Tibial nerve (tissue), 4 donors: ENCODE results near the gene CHRDL2. TPM values are rescaled to one million over a fixed set of nuclear protein-coding genes. Genes with fewer than 3 reads are reported as not detected.

Source experiments
- DNase-seq, 2 donors: peaks; one replicate each; pipeline ENCODE4 v3.0.0-alpha.2; 2019; ENCODE audit warnings: low spot score in 2 of 2
- H3K27ac ChIP-seq, 4 donors: fragments of 200-600 bp; sonication (generic) in 3 of 4; one replicate each; pipeline ENCODE4 v1.5.1; 2017 to 2019; ENCODE audit warnings: mild to moderate bottlenecking in 1 of 4
- H3K27me3 ChIP-seq, 2 donors: fragments of 200-600 bp; sonication (generic) in 1 of 2; one replicate each; pipeline versions ENCODE4 v1.5.1 to v1.6.0; 2017 to 2019
- H3K36me3 ChIP-seq, 3 donors: fragments of 200-600 bp; sonication (generic); one replicate each; pipeline ENCODE4 v1.5.1; 2018 to 2019
- H3K4me1 ChIP-seq, 4 donors: fragments of 200-600 bp; sonication (generic) in 3 of 4; one replicate each; pipeline ENCODE4 v1.5.1; 2017 to 2019
- H3K4me3 ChIP-seq, 4 donors: fragments of 200-600 bp; sonication (generic) in 3 of 4; one replicate each; pipeline ENCODE4 v1.5.1; 2017 to 2019; ENCODE audit warnings: mild to moderate bottlenecking in 1 of 4, moderate library complexity in 1 of 4
- H3K9me3 ChIP-seq, 4 donors: fragments of 200-600 bp; sonication (generic) in 3 of 4; one replicate each; pipeline ENCODE4 v1.5.1; 2017 to 2019
- EP300 ChIP-seq, 2 donors: sonication (generic); formaldehyde crosslinking; IDR thresholded peaks; one replicate each; pipeline ENCODE4 v1.6.1; 2017; ENCODE audit warnings: antibody characterized with exemption in 2 of 2, mild to moderate bottlenecking in 1 of 2
- POLR2A ChIP-seq, 2 donors: fragments of 450-650 bp; IDR thresholded peaks; one replicate each; pipeline ENCODE4 v1.6.1; 2017; ENCODE audit warnings: antibody characterized with exemption in 2 of 2, mild to moderate bottlenecking in 2 of 2, moderate library complexity in 2 of 2
- WGBS, 2 donors: methylation state at CpG; one replicate each; pipeline ENCODE4 v1.1.5; 2018; 5-methylcytosine and 5-hydroxymethylcytosine counted together
- total RNA-seq, 4 donors: library from RNA; depleted of rRNA; stranded (reverse); fragments of >200 nt; gene quantifications; one replicate each; pipeline ENCODE4 v1.1.0, GENCODE V29; 2016
- TF ChIP-seq, protein P1 (sequence below), 5 experiments: fragments of 200-600 bp in 3 of 5; fragments of 450-650 bp in 2 of 5; sonication (generic) in 3 of 5; IDR thresholded peaks; one replicate each; pipeline ENCODE4 v1.5.1; 2016 to 2019; ENCODE audit warnings: antibody characterized with exemption in 5 of 5, mild to moderate bottlenecking in 3 of 5, moderate library complexity in 2 of 5

The CHRDL2 gene
- total RNA-seq, 4 donors from 2014 or later, result not detected

DNA sequence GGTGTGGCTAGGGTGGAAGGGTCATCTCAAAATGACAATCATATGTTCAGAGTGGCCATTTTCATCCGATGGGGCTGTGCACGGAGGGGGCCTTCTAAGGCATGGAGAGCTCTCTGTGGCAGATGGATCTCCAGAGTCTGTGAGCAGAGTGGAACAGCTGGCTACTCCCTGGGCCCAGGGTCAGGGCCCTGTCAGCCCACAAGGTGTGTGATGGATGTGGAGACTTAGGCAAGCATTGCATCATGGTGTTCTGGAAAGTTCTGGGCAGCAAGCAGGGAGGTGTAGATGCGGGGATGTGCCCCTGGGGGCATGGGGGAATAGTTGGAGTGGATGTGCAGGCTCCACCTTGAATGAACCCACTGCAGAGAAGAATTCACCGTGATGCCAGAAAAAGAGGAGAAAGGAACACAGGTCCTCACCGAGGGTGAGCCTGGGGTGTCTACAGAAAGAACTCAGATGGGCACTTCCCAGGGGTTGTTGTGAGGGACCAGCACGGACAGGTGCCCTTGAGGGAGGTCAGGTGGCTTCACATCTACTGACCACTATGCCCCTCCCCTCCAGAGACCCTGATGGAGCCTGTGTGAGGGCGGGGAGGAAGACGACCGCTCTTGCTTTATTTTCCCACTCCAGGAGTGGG is 51.1 kb downstream of the CHRDL2 start:
- H3K9me3 ChIP-seq, result no peaks in the 10 kb centered on the region
- 93 to 94% methylated on average over 9 of the region's 9 CpGs for WGBS, 2 donors
- H3K4me3 ChIP-seq, result no peak overlapping the region
- no peaks in the 10 kb centered on the region for H3K36me3 ChIP-seq
- H3K27ac ChIP-seq, result no peak overlapping the region
- no peak for DNase-seq
- peaks cover 0 to 23% (median 3%) of the 10 kb centered on the region in 4 donors for H3K4me1 ChIP-seq
- H3K27me3 ChIP-seq, result no peaks in the 10 kb centered on the region
- TF ChIP-seq EP300 (IDR thresholded peaks at IDR 0.05) (no peak), POLR2A (IDR thresholded peaks at IDR 0.05) (no peak)
- TF ChIP-seq, protein P1, sequence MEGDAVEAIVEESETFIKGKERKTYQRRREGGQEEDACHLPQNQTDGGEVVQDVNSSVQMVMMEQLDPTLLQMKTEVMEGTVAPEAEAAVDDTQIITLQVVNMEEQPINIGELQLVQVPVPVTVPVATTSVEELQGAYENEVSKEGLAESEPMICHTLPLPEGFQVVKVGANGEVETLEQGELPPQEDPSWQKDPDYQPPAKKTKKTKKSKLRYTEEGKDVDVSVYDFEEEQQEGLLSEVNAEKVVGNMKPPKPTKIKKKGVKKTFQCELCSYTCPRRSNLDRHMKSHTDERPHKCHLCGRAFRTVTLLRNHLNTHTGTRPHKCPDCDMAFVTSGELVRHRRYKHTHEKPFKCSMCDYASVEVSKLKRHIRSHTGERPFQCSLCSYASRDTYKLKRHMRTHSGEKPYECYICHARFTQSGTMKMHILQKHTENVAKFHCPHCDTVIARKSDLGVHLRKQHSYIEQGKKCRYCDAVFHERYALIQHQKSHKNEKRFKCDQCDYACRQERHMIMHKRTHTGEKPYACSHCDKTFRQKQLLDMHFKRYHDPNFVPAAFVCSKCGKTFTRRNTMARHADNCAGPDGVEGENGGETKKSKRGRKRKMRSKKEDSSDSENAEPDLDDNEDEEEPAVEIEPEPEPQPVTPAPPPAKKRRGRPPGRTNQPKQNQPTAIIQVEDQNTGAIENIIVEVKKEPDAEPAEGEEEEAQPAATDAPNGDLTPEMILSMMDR (IDR thresholded peaks at IDR 0.05), result no peak

DNA sequence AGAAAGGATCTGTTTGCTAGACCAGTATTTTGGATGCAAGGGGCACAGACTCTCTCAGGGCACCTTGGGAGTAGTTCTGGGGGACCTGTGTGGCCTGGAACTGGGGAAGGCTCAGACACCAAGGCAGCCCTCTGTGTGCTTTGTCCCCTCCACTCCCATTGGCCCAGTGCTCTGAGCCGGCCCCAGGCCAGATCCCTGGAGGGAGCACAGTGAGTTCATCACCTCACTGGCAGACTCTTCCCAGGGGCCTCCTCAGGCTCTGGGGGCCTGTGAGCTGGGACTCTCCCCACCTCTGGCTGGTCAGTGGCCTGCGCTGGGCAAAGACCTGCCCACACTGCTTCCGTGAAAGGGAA is 51.7 kb downstream of the CHRDL2 start:
- H3K9me3 ChIP-seq, result no peaks in the 10 kb centered on the region
- peaks cover 0 to 23% (median 3%) of the 10 kb centered on the region in 4 donors for H3K4me1 ChIP-seq
- H3K4me3 ChIP-seq, result no peak overlapping the region
- no peaks in the 10 kb centered on the region for H3K27me3 ChIP-seq
- DNase-seq, result no peak
- TF ChIP-seq EP300 (IDR thresholded peaks at IDR 0.05) (no peak), POLR2A (IDR thresholded peaks at IDR 0.05) (no peak)
- TF ChIP-seq, protein P1 (IDR thresholded peaks at IDR 0.05), result no peak
- no peaks in the 10 kb centered on the region for H3K36me3 ChIP-seq
- WGBS, 2 donors, result 79 to 91% methylated on average over 3 of the region's 3 CpGs
- no peak overlapping the region for H3K27ac ChIP-seq

GRCh38 chr11:74678591-74679512 is 52.4 kb downstream of the CHRDL2 start:
- Histone ChIP-seq H3K9me3 (no peaks in the 10 kb centered on the region), H3K4me1 (peaks cover 0 to 19% (median 1%) of the 10 kb centered on the region in 4 donors), H3K36me3 (no peaks in the 10 kb centered on the region), H3K4me3 (no peak overlapping the region), H3K27ac (no peak overlapping the region), H3K27me3 (no peaks in the 10 kb centered on the region)
- 69 to 71% methylated on average over 13 of the region's 13 CpGs for WGBS, 2 donors
- DNase-seq, result no peak
- TF ChIP-seq POLR2A (IDR thresholded peaks at IDR 0.05), result no peak
- no peak for TF ChIP-seq EP300 (IDR thresholded peaks at IDR 0.05)
- TF ChIP-seq, protein P1 (IDR thresholded peaks at IDR 0.05), result no peak

DNA sequence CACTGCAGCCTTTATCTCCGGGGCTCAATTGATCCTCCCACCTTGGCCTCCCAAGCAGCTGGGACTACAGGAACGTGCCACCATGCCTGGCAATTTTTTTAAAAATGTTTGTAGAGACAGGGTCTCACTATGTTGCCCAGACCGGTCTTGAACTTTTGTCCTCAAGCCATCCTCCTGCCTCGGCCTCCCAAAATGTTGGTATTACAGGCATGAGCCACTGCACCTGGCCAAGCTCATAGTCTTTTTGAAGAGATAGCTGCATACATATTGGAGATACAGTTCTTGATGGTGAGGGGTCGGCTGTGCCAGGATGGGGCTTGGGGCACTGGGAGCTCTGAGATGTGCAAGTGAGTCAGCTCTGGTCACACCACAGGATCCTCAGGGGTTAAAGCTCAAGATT is 53.2 kb downstream of the CHRDL2 start:
- WGBS, 2 donors, result 86 to 94% methylated on average over 5 of the region's 5 CpGs
- peaks cover 0 to 18% (median 3%) of the 10 kb centered on the region in 4 donors for H3K4me1 ChIP-seq
- H3K9me3 ChIP-seq, result no peaks in the 10 kb centered on the region
- no peak overlapping the region for H3K27ac ChIP-seq
- no peak for TF ChIP-seq POLR2A (IDR thresholded peaks at IDR 0.05)
- TF ChIP-seq, protein P1 (IDR thresholded peaks at IDR 0.05), result no peak
- TF ChIP-seq EP300 (IDR thresholded peaks at IDR 0.05), result no peak
- H3K4me3 ChIP-seq, result no peak overlapping the region
- DNase-seq, result no peak
- no peaks in the 10 kb centered on the region for H3K27me3 ChIP-seq
- no peaks in the 10 kb centered on the region for H3K36me3 ChIP-seq

- no peaks in the 10 kb centered on the region for H3K9me3 ChIP-seq
- TF ChIP-seq EP300 (IDR thresholded peaks at IDR 0.05) (no peak), POLR2A (IDR thresholded peaks at IDR 0.05) (no peak)
- TF ChIP-seq, protein P1 (IDR thresholded peaks at IDR 0.05), result no peak
- WGBS, 2 donors, result 73 to 79% methylated on average over 5 to 6 of the region's 6 CpGs
- no peak for DNase-seq
- no peaks in the 10 kb centered on the region for H3K27me3 ChIP-seq
- peaks cover 0 to 19% (median 6%) of the 10 kb centered on the region in 4 donors for H3K4me1 ChIP-seq
- H3K27ac ChIP-seq, result no peak overlapping the region
- no peak overlapping the region for H3K4me3 ChIP-seq
- no peaks in the 10 kb centered on the region for H3K36me3 ChIP-seq
Measured at GRCh38 chr11:74677131-74677530, 54.1 kb downstream of the CHRDL2 start.
